Activated B cell treated with CpG ODN at 0.5 μM for 24 hours (primary cell): ENCODE measurements around the gene RERE. TPM values are rescaled to one million over a fixed set of nuclear protein-coding genes. Genes with fewer than 3 reads are reported as not detected.

Experiments
- ATAC-seq: fragments of 200-7000 bp; cut with Tn5 transposase; one replicate; pipeline ENCODE4 v1.10.0; 2021; ENCODE audit warnings: low read depth, mild to moderate bottlenecking, moderate library complexity
- CTCF ChIA-PET: fragments of 350-600 bp; sonication (Branson Sonifier 250); formaldehyde crosslinking; loops from one replicate; lab custom pipeline; 2021; ENCODE audit warnings: antibody characterized with exemption; lab: Charles Lee
- POLR2A ChIA-PET: fragments of 350-600 bp; sonication (Branson Sonifier 250); formaldehyde crosslinking; loops from one replicate; lab custom pipeline; 2021; ENCODE audit warnings: antibody characterized with exemption; lab: Charles Lee
- DNase-seq: peaks from one replicate; pipeline ENCODE4 v3.0.0; 2022
- H3K27ac Mint-ChIP-seq: one replicate; pipeline ENCODE4 v1.8.0; 2020; ENCODE audit warnings: mixed read lengths
- H3K27me3 Mint-ChIP-seq: one replicate; pipeline ENCODE4 v1.8.0; 2021; ENCODE audit warnings: mixed read lengths
- H3K36me3 Mint-ChIP-seq: one replicate; pipeline ENCODE4 v1.8.0; 2021; ENCODE audit warnings: low read depth, mixed read lengths
- H3K4me1 Mint-ChIP-seq: one replicate; pipeline ENCODE4 v1.8.0; 2021; ENCODE audit warnings: mixed read lengths
- H3K4me3 Mint-ChIP-seq: one replicate; pipeline ENCODE4 v1.8.0; 2020; ENCODE audit warnings: mild to moderate bottlenecking, mixed read lengths
- H3K9me3 Mint-ChIP-seq: one replicate; pipeline ENCODE4 v1.8.0; 2020; ENCODE audit warnings: mixed read lengths
- CTCF ChIP-seq: fragments of 200-600 bp; IDR thresholded peaks from one replicate; pipeline ENCODE4 v1.8.0; 2022; ENCODE audit warnings: antibody characterized with exemption, mild to moderate bottlenecking
- intact Hi-C: fragments of 100-400 bp; cut with micrococcal nuclease; formaldehyde crosslinking; loops from one replicate; pipeline ENCODE4 v1.15.1; 2024
- total RNA-seq: library from RNA; stranded (reverse); gene quantifications from 2 replicates; pipeline ENCODE4 v1.2.3, GENCODE V29; 2022

Gene RERE
- total RNA-seq, 1 donor from 2014 or later: 98.8 TPM

- no peak overlapping the region for H3K4me3 Mint-ChIP-seq
- no peaks in the 10 kb centered on the region for H3K9me3 Mint-ChIP-seq
- H3K36me3 Mint-ChIP-seq: no peaks in the 10 kb centered on the region
- DNase-seq (no peak), ATAC-seq (no peak)
- H3K27ac Mint-ChIP-seq: no peak overlapping the region
- TF ChIP-seq CTCF: no peak
- CTCF ChIA-PET: interaction anchor here (1.3 to 2.8 kb wide), 2 partner anchors 13 to 164 kb away, joined by 4 to 10 read pairs; no protein-coding TSS in a partner anchor
- POLR2A ChIA-PET: interaction anchor here (0.6 to 0.7 kb wide), 2 partner anchors 98 to 181 kb away, joined by 3 read pairs; no protein-coding TSS in a partner anchor
- no peaks in the 10 kb centered on the region for H3K27me3 Mint-ChIP-seq
- H3K4me1 Mint-ChIP-seq: peaks cover 58% of the 10 kb centered on the region
- intact Hi-C loops: no loop called here
Measured at GRCh38 chr1:8684590-8684989, 132.8 kb downstream of the RERE start.

GRCh38 chr1:8682573-8682972 is 134.9 kb downstream of the RERE start:
- no peak for DNase-seq
- no peak overlapping the region for H3K27ac Mint-ChIP-seq
- TF ChIP-seq CTCF: no peak
- intact Hi-C loops: loop anchor here (2.0 kb wide), 1 partner anchor 16 kb away; no protein-coding TSS in a partner anchor
- ATAC-seq: no peak
- H3K4me3 Mint-ChIP-seq: no peak overlapping the region
- H3K27me3 Mint-ChIP-seq: no peaks in the 10 kb centered on the region
- ChIA-PET POLR2A (interaction anchor here (0.7 kb wide), 1 partner anchor 113 kb away, joined by 4 read pairs; no protein-coding TSS in a partner anchor), CTCF (interaction anchor here (2.8 kb wide), 1 partner anchor 166 kb away, joined by 10 read pairs; no protein-coding TSS in a partner anchor)
- peaks cover 5% of the 10 kb centered on the region for H3K36me3 Mint-ChIP-seq
- no peaks in the 10 kb centered on the region for H3K9me3 Mint-ChIP-seq
- peaks cover 49% of the 10 kb centered on the region for H3K4me1 Mint-ChIP-seq

GRCh38 chr1:8681911-8682310 is 135.5 kb downstream of the RERE start:
- CTCF ChIA-PET: interaction anchor here (2.9 kb wide), 1 partner anchor 11 kb away, joined by 16 read pairs; no protein-coding TSS in a partner anchor
- no peak overlapping the region for H3K4me3 Mint-ChIP-seq
- H3K27me3 Mint-ChIP-seq: no peaks in the 10 kb centered on the region
- no peak for TF ChIP-seq CTCF
- POLR2A ChIA-PET: interaction anchor here (0.8 kb wide), 1 partner anchor 21 kb away, joined by 3 read pairs; no protein-coding TSS in a partner anchor
- peaks cover 8% of the 10 kb centered on the region for H3K36me3 Mint-ChIP-seq
- no peak for ATAC-seq
- no peak for DNase-seq
- no peak overlapping the region for H3K27ac Mint-ChIP-seq
- H3K4me1 Mint-ChIP-seq: peaks cover 46% of the 10 kb centered on the region
- intact Hi-C loops: loop anchor here (2.0 kb wide), 1 partner anchor 15 kb away; no protein-coding TSS in a partner anchor
- H3K9me3 Mint-ChIP-seq: no peaks in the 10 kb centered on the region

- H3K27ac Mint-ChIP-seq: no peak overlapping the region
- intact Hi-C loops: no loop called here
- H3K36me3 Mint-ChIP-seq: peaks cover 8% of the 10 kb centered on the region
- CTCF ChIA-PET: interaction anchor here (2.9 kb wide), 1 partner anchor 10 kb away, joined by 16 read pairs; no protein-coding TSS in a partner anchor
- peaks cover 46% of the 10 kb centered on the region for H3K4me1 Mint-ChIP-seq
- H3K9me3 Mint-ChIP-seq: no peaks in the 10 kb centered on the region
- DNase-seq (no peak), ATAC-seq (no peak)
- H3K4me3 Mint-ChIP-seq: no peak overlapping the region
- POLR2A ChIA-PET: interaction anchor here (0.8 kb wide), 1 partner anchor 22 kb away, joined by 3 read pairs; no protein-coding TSS in a partner anchor
- no peaks in the 10 kb centered on the region for H3K27me3 Mint-ChIP-seq
- TF ChIP-seq CTCF: no peak
Measured at GRCh38 chr1:8680664-8681650, 136.5 kb downstream of the RERE start.
